NCI-H2029 (cell line): ENCODE measurements around the gene TMEM185B.
"Not testable (repeated sequence)": the region's sequence is repeated elsewhere in the genome, so short reads cannot be mapped to it uniquely, and the experiment has no call there.

Source experiments
- DNase-seq: peaks from one replicate; lab custom pipeline; 2025; lab: John Stamatoyannopoulos, UW

TMEM185B gene

DNA sequence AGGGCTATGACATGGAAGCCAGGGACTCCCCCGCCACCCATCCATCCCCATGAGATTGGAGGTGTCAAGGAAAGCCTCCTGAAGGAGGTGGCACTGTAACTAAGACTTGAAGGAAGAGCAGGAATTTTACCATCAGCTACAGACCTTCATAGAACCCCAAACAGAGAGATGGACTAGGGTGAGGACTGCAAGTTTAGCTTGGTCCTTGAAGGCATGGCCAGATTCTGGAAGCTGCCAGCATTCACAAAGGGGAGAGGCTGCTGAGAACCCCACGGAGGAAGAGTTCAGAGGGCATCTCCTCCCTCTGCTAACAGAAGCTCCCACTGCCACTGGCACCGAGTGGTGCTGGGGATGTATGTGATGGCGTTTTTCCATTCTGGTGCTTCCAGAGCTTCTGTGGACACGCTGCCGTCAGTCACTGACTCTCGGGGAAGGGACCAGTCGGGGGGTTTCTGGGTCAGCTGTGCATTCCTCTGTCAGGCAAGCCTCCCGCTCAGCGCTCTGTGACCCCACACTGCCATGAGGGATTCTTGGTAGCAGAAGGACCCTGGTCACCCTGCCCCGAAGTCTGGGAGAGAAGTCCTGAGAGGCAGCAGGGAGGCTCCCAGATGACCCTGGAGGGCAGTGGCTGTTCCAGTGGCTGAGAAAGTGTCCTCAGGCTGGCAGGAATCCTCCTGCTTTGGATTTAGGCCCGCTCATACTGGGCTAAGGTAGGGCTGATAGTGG, 18.1 kb downstream of the TMEM185B start:
- no peak for DNase-seq

DNA sequence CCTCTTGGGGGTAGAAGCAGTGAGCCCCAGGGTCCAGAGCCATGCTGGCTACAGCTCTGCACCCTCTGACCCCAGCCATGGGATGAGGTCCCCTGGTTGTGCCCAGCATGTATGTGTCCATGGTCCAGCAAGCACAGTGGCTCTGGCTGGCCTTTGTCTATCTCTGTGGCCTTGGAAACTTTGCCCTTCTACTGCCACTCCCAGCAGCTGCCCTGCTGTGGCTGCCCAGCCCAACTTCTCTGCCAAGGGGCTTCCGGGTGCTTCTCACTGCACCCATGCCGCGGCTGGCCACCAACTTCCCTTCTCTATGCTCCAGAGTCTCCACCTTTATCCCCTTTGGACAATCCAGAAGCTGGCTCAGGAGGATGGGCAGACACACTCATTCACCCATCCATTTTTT, 18.8 kb downstream of the TMEM185B start:
- no peak for DNase-seq

DNA sequence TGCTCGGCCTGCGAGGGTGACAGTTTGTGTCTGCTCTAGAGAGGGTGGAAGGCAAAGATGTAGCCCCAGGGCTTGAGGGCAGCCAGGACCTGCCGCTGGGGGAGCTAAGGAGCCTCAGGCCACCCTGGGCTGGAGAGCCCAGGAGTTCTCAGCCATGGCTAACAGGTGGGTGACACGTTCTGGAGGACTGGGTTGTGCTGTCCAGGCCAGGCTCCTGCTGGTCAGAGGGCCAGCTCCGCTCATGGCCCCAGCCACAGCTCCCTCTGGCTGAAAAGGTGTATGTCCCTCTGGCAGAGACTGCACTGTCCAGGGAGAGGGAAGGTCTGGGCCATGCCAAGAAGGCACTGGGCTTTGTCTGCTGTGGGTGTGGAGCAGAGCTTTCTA, 19.2 kb downstream of the TMEM185B start:
- no peak for DNase-seq

DNA sequence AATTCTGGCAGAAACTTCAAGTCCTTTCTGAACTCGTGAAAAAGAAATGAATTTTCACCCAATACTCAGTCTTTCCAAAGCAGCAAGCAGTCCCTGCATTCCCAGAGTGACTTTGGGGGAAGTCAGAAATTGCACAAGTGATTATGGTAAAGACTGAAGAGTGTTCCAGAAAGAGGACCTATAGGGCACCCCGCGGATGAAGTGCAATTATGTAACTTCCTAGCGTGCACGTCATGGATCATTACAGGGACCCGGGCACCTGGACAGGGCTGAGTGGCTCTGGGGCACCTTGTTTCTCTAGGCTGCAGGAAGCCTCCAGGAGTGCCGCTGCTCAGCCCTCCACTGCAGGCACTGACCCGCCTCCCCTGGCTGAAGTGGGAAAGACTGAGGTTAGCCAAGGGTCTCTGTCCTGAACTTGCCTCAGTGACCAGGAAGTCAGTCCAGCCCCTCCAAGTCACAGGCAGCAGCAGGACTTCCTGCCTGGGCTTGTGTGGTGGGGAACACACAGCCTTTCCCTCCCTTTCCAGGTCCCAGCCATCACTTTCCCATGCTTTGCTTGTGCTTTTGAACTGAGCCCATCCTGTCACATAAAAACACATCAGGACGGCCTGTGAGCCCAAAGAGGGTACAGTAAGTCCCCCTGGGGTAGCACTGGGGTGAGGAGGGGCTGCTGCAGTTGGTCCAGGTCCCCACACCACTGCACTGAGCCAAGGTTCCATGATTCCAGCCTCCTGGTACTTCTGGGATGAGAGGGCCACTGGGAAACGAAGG, 19.8 kb downstream of the TMEM185B start:
- no peak for DNase-seq

DNA sequence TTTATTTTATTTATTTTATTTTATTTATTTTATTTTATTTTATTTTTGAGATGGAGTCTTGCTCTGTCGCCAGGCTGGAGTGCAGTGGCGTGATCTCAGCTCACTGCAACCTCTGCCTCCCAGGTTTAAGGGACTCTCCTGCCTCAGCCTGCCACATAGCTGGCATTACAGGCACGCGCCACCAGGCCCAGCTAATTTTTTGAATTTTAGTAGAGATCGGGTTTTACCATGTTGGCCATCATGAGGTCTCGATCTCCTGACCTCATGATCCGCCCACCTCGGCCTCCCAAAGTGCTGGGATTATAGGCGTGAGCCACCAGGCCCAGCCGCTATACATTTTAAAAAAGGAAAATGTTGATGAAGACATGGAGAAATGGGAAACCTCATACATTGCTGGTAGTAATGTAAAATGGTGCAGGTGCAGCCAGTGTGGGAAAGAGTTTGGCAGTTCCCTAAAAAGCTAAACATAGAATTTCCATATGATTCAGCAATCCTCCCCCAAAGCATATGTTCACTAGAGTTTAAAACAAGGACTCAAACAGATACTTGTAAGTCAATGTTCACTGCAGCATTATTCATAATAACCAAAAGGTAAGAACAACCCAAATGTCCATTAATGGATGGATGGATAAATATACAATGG, 23.3 kb downstream of the TMEM185B start:
- DNase-seq, result not testable (repeated sequence)

DNA sequence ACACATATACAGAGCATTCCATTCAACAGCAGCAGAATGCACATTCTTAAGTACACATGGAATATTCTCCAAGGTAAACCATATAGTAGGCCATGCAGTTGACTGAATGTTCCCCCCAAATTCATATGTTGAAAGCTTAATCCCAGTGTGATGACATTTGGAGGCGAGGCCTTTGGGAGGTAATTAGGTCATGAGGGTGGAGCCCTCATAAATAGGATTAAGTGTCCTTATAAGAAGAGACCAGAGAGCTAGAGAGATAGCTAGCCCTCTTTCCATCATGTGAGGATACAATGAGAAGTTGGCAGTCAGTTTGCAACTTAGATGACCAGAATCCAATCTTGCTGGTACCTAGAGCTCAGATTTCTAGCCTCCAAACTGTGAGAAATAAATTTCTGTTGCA, 27.6 kb downstream of the TMEM185B start:
- no peak for DNase-seq

DNA sequence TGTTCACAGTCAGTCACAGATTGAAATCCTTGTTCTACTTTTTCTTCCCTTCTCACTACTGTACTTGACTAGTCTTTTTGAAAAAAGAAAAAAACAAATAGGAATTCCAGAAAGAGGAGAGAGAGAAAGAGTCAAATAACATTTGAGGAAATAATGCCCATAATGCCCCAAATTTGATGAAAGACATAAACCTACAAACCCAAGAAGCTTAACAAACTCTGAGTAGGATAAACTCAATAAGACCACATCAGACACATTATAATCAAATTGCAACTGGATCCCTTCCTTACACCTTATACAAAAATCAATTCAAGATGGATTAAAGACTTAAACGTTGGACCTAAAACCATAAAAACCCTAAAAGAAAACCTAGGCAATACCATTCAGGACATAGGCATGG, 30.9 kb downstream of the TMEM185B start:
- DNase-seq, result no peak

DNA sequence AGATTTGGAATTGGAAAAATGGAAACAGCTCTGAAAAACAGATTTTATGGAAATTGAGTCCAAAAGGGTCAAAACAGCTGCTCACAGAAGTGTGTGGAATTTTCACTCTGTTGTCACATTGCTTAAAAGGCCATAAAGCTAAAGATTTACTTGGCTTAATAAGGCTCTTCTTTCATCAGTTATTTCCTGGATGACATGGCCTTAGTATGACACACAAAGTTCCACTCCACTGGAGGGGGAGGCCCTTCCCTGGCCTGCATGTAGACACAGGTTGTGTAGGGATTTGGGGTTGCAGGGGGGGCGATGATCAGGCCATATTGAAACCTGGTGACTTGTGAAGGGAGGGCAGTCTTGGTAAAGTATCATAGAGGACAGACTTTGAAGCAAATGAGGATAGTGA, 34.0 kb downstream of the TMEM185B start:
- DNase-seq, result no peak

DNA sequence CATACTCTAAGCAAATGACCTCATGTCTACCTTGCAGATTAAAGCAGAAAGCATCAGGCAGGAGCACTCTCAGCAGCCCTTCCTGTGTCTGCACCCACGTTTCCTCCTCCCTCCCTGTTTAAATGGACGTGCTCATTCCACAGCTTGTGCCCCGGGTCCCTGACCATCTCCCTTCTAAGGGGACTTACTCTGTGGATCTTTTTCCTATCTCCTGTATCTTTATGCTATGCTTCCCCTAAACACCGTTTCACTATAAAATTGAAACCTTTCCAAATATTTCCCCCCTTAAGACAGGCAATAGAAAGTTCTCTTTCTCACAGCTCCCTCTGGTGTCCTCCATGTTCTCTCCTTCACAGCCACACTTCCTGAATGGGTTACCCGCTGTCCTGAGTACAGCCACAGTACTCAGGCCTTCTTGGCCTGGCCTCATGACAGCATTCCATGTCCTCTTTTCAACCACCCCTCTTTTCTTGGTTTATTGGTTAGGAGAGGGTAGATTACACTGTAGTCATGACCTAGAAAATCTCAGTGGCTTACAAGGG, 41.1 kb downstream of the TMEM185B start:
- no peak for DNase-seq

DNA sequence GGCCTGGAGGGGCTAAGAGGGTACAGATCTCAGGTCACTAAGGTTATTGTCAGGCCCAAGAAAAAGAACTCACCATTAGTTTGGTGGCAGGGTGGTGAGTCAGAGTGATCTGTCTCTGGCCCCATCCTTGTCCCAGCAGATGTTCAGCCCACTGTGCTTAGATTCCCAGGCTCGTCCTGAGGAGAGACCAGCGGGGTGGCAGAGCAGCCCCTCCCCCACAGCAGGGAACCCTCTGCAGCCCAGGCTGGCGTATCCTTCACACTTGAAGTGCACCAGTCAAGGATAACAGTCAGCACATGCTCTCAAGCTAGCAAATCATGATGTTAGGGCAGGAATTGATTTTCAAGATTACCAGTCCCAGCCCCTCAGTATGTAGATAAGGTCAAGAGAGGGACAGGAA, 43.1 kb downstream of the TMEM185B start:
- DNase-seq, result no peak

DNA sequence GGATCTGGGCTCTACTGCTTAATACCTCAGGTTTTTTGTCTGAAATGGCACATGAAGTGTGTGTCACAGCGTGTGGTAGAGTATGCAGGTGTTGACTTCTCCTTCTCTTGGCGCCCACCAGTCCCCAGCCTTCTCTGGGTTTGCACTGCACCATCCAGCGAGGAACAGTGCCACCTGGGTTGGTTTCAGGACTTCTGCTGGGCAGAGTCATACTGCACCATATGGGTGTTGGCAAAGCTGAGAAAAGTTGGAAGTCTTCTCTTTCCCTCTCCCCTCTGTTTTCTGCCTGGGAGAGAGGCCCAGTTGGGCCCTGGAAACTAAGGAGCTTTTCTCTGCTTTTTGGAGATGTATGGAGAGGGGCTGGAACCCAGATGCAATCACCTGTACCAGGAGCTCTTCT, 43.8 kb downstream of the TMEM185B start:
- no peak for DNase-seq

DNA sequence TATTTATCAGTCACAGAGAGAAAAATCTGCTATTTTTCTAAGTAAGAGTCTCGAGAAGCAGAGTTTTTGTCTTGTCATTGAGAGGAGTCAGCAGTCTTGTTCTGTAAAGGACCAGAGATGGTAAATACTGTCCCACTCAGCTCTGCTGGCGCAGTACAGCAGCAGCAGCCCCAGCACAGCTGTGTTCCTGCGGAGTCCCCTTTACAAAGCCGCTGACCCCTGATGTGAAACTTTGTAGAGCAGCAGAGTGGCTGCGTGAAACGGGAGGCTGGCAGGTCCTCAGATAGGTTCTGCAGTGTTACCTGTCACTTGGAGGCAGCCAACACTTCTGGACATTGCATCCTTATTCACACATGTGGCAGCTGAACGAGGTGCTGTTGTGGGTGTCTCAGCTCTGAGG, 45.2 kb downstream of the TMEM185B start:
- no peak for DNase-seq

DNA sequence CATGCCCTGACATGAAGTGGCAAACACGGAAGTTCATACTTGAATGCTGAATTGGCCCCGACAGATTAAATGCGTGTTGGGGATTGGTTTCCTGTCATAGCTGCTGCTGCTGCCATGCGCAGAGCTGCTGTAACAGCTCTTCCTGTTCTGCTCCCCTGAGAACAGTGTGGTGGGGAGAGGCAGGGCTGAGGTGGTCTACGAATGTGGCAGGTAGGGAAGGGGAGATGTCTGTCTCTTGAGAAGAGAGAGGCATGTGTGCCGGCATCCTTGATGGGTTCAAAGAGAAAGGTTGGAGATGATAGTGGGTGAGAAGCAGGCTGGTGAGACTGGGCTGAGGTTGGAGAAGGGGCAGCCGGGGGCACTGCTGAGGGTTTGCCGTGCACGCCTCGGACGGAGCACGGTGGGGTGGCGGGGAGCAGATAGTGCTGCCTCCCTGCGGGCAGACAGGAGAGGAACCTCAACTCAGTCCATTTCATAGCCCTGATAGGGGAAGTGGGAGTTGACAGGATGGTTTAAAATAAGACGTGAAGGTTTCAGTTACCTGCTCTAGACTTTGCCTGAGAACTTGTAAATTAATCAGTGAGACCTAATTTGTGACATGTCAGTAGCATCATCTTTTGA, 46.1 kb downstream of the TMEM185B start:
- no peak for DNase-seq

DNA sequence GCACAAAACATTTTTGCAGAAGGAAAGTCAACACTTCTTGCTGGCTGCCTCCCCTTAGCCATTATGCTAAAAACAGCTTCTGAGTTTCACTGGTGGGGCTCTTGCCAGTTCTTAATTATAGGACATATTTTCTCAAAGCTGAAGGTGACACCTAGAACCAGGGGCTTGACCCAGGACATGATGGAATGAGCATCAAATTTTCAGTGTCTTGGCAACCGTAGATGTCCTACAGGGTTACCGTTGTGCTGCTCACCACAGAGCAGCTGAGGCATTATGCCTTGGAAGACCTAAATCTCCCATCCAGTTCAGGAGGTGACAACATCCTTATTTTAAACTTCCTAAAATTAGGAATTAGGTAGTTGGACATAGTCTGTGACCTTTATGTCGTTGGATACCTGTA, 46.7 kb downstream of the TMEM185B start:
- DNase-seq, result no peak

DNA sequence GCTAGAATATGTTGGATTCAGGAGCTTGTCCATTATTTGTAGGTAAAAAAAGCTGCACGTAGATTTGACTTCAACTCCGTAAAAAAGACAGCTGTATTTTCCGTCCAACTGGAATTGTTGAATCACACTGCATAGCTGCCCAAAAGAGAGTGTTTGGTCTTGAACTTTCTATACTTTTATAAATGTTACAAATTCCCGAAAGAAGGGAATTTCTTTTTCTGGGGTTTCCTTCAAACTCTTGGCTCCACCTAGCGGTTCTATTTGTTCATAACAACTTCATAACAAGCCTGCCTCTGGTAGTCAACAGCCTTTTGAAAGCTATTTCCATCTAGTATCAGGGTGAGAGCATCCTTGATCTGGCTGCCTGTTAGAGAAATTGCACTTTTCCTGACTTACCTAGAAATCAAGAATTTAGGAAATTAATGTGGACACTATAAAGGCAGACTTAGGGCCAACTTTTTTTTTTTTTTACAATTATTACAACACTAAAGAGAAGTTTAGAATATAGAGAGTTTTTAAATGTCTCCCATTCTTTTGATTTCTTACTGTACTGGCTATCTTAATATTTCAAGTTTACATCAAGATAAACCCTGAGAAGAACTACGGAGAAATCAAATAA, 48.1 kb downstream of the TMEM185B start:
- peak; percentile 34 for DNase-seq
